HUES64 (cell line): Measurements from ENCODE around the gene FAM149A.
A peak's percentile ranks its signal among the peaks of the same experiment; 100 is the strongest.

ENCODE experiments used
- H3K27ac ChIP-seq: 2 replicates; pipeline ENCODE4 v1.7.0; 2013; ENCODE audit warnings: low read depth, low read length, inconsistent platforms
- H3K27me3 ChIP-seq: 2 replicates; pipeline ENCODE4 v1.6.1; 2013; ENCODE audit warnings: mild to moderate bottlenecking, low read length; ENCODE audit not compliant: insufficient read depth
- H3K36me3 ChIP-seq: 2 replicates; pipeline ENCODE4 v1.6.1; 2013; ENCODE audit warnings: mild to moderate bottlenecking, low read length; ENCODE audit not compliant: insufficient read depth
- H3K4me1 ChIP-seq: 2 replicates; pipeline ENCODE4 v1.6.1; 2013; ENCODE audit warnings: mild to moderate bottlenecking, low read length, moderate library complexity; ENCODE audit not compliant: insufficient read depth
- H3K4me3 ChIP-seq: 2 replicates; pipeline ENCODE4 v1.5.1; 2013; ENCODE audit warnings: mild to moderate bottlenecking, low read length, moderate library complexity
- H3K9ac ChIP-seq: 2 replicates; pipeline ENCODE4 v1.6.1; 2013; ENCODE audit warnings: mild to moderate bottlenecking, low read depth, low read length
- H3K9me3 ChIP-seq: 2 replicates; pipeline ENCODE4 v1.6.1; 2013; ENCODE audit warnings: low read depth, low read length; ENCODE audit not compliant: insufficient read depth
- WGBS: fragments of 150-250, 120-280 bp; methylation state at CpG from one replicate; pipeline ENCODE4 v1.1.7; 2013; ENCODE audit warnings: missing lambda C conversion rate; 5-methylcytosine and 5-hydroxymethylcytosine counted together

FAM149A gene

GRCh38 chr4:186137196-186137794 is 32.8 kb downstream of the FAM149A start:
- no peak overlapping the region for H3K4me3 ChIP-seq
- H3K27ac ChIP-seq, result no peak overlapping the region
- no peaks in the 10 kb centered on the region for H3K27me3 ChIP-seq
- no peak overlapping the region for H3K9ac ChIP-seq
- H3K4me1 ChIP-seq, result peaks cover 10% of the 10 kb centered on the region; the same call in 1 of the 2 replicates
- WGBS, result 89% methylated on average over 6 of the region's 6 CpGs
- H3K36me3 ChIP-seq, result no peaks in the 10 kb centered on the region
- no peaks in the 10 kb centered on the region for H3K9me3 ChIP-seq

DNA sequence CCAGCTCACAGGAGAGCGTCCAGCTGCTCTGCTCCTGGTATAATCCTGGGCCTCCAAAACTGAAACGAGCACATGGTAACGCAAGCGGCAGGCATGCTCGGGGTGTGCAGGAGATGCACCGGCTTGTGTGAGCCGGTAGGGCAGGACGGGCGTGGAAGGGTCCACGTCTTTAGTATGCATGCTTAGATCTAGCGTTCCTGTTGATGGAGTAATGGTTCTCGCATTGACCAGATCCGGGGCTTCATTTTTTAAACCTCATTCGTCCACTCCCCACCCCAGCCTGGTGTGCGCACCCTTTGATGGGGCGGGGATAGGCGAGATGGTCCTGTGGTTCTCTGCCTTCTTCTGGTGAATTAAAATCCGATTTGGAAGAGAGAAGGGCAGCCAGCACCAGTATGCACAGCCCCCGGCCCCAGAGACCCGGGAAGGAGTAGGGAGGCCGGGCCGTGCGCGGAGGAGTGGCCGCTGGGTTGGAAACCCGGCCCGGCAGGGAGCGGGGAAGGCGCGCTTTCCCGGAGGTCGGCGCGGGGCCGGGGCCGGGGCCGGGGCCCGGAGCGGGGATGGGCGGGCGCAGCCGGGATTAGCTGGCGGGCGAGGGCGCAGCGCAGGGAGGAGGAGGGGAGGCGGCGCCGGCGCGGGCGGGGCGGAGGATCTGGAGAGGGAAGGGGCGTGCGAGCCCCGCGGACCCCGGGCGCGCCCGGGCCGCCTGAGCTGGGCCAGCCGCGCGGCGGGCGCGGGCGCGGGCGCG is 39.9 kb downstream of the FAM149A start:
- peak overlapping the region; percentile 48; the same call in 1 of the 2 replicates for H3K9ac ChIP-seq
- H3K9me3 ChIP-seq, result no peaks in the 10 kb centered on the region
- H3K36me3 ChIP-seq, result no peaks in the 10 kb centered on the region
- H3K4me1 ChIP-seq, result peaks cover 18% of the 10 kb centered on the region; the same call in 1 of the 2 replicates
- peaks cover 34% of the 10 kb centered on the region for H3K27me3 ChIP-seq
- WGBS, result 3% methylated on average over 70 of the region's 72 CpGs
- peak overlapping the region; percentile 7; the same call in 1 of the 2 replicates for H3K27ac ChIP-seq
- peak overlapping the region; percentile 71 for H3K4me3 ChIP-seq

DNA sequence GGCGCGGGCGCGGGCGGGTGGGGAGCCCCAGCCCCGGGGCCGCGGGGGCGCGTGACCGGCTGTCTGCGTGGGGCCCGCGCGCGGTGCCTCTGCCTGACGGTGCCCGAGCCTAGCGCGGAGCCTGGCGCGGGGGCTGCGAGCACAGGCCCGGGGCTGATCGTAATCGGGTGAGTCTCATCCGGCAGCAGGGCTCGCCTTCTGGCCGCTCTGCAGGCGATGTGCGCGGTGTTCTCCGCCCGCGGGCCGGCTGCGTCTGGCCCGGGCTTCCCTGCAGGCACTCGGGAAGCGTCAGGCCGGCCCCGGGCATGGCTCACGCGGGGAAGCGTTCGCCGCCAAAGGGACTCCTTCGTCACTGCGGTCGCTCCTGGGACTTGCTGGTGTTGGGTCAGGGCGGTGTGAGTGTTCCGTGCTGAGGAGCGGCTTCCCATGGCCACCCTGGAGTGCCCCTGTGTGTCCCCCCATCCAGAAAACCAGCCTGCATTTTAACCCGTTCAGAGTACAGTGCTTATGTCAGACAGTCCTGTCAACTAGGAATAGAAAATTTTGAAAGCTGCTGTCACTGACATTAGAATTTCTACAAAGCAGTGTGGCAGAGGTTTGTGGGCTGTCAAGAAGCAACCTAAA is 40.6 kb downstream of the FAM149A start:
- H3K9ac ChIP-seq, result peak overlapping the region; percentile 61

GRCh38 chr4:186146458-186146857 is 42.0 kb downstream of the FAM149A start:
- 69% methylated on average over 8 of the region's 9 CpGs for WGBS
- H3K27ac ChIP-seq, result no peak overlapping the region

More for the DNA sequence above, 40.6 kb downstream of the FAM149A start:
- 1% methylated on average over 54 of the region's 54 CpGs for WGBS
- H3K9me3 ChIP-seq, result no peaks in the 10 kb centered on the region
- peaks cover 18% of the 10 kb centered on the region; the same call in 1 of the 2 replicates for H3K4me1 ChIP-seq
- H3K4me3 ChIP-seq, result peak overlapping the region; percentile 71
- peaks cover 34% of the 10 kb centered on the region for H3K27me3 ChIP-seq
- no peaks in the 10 kb centered on the region for H3K36me3 ChIP-seq
- no peak overlapping the region for H3K27ac ChIP-seq

DNA sequence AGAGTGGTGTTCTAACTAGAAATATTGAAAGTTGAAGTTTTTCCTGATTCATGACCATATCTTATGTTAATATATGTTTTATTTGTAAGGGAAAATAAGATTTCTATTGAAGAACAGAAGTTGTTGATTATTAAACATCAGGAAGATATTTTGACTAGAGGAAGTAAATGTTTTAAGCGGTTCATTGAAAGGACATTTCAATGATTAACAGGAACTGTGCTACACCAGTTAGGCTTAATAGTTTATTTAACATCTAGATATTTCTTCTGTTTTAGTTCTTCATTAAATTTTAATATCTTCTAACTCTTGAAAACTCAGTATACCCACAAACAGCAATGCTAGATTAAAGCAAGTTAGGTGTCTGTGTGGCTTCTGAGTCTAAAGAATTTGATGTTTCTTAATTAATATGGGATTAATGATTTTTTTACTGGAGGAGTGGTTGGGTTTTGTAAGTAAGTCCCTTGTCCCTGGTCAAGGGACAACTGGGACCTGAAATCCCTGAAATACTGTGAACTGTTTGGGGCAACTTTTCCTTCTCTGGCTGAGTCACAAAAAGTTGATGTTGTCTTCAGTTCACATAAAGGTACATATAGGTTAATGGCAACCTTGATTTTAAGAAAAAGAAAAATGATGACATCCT is 44.0 kb downstream of the FAM149A start:
- H3K36me3 ChIP-seq, result no peaks in the 10 kb centered on the region
- no peak overlapping the region for H3K27ac ChIP-seq
- 92% methylated on average over 1 of the region's 1 CpG for WGBS
- H3K4me3 ChIP-seq, result no peak overlapping the region
- peaks cover 18% of the 10 kb centered on the region; the same call in 1 of the 2 replicates for H3K4me1 ChIP-seq
- no peak overlapping the region for H3K9ac ChIP-seq
- H3K9me3 ChIP-seq, result no peaks in the 10 kb centered on the region
- H3K27me3 ChIP-seq, result peaks cover 34% of the 10 kb centered on the region

More at GRCh38 chr4:186146458-186146857, 42.0 kb downstream of the FAM149A start:
- H3K4me3 ChIP-seq, result no peak overlapping the region
- H3K9me3 ChIP-seq, result no peaks in the 10 kb centered on the region
- no peak overlapping the region for H3K9ac ChIP-seq
- H3K36me3 ChIP-seq, result no peaks in the 10 kb centered on the region
- peaks cover 34% of the 10 kb centered on the region for H3K27me3 ChIP-seq
- H3K4me1 ChIP-seq, result peaks cover 18% of the 10 kb centered on the region; the same call in 1 of the 2 replicates

- H3K36me3 ChIP-seq, result no peaks in the 10 kb centered on the region
- no peaks in the 10 kb centered on the region for H3K9me3 ChIP-seq
- no peak overlapping the region for H3K9ac ChIP-seq
- no peak overlapping the region for H3K27ac ChIP-seq
- 61% methylated on average over 14 of the region's 14 CpGs for WGBS
- H3K4me3 ChIP-seq, result peak overlapping the region; percentile 24; the same call in 1 of the 2 replicates
- peaks cover 25% of the 10 kb centered on the region for H3K27me3 ChIP-seq
- H3K4me1 ChIP-seq, result peaks cover 18% of the 10 kb centered on the region; the same call in 1 of the 2 replicates
These were observed 45.4 kb downstream of the FAM149A start for GRCh38 chr4:186149872-186150271.

DNA sequence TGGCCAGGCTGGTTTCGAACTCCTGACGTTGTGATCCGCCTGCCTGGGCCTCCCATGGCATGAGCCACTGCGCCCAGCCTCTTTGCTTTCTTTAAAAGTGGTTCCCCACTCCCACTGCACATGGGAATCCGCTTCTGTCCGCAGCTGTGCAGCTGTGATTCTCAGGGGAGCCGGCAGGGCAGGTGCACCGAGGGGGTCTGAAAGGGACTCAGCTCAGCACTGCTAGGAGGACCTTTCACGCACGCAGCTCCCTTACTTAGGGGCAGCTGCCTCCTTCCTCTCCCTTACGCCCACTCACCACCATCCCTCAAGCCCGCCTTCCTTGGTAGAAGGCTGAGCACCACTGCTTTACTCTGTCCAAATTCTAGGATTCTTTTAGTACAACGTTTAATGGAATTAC is 46.4 kb downstream of the FAM149A start:
- Histone ChIP-seq H3K4me1 (peaks cover 10% of the 10 kb centered on the region; the same call in 1 of the 2 replicates), H3K36me3 (no peaks in the 10 kb centered on the region), H3K27me3 (peaks cover 15% of the 10 kb centered on the region), H3K9ac (no peak overlapping the region), H3K9me3 (no peaks in the 10 kb centered on the region), H3K27ac (no peak overlapping the region), H3K4me3 (no peak overlapping the region)
- WGBS, result 95% methylated on average over 13 of the region's 13 CpGs

DNA sequence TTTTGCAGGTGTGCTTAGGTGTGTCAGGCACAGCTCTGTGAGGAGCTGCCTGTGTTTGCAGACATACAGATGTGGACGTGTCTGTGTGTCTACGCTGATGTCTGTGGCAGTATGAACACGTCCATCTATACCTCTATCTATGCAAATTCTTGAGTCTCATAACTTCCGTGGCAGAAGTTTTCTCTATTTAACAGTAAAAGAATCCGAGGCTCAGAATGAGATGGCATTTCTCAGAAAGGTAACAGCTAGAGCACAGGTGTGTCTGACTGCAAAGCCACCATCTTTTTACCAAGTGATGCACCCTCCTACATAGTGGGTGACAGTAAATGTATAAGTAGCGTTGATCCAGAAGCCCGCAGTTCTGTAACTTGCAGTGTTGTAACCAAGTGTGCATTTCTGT is 47.0 kb downstream of the FAM149A start:
- H3K4me1 ChIP-seq, result 0 out of 2 replicates have a peak, but pooled peaks cover 4% of the 10 kb centered on the region
- peaks cover 9% of the 10 kb centered on the region; the same call in 1 of the 2 replicates for H3K27me3 ChIP-seq
- 95% methylated on average over 7 of the region's 7 CpGs for WGBS

GRCh38 chr4:186158021-186158813 is 53.7 kb downstream of the FAM149A start:
- Histone ChIP-seq H3K4me3 (no peak overlapping the region), H3K36me3 (no peaks in the 10 kb centered on the region), H3K9me3 (no peaks in the 10 kb centered on the region), H3K27me3 (no peaks in the 10 kb centered on the region), H3K4me1 (no peaks in the 10 kb centered on the region), H3K9ac (no peak overlapping the region), H3K27ac (no peak overlapping the region)
- 87% methylated on average over 17 of the region's 17 CpGs for WGBS

More for the DNA sequence above, 47.0 kb downstream of the FAM149A start:
- Histone ChIP-seq H3K36me3 (no peaks in the 10 kb centered on the region), H3K9ac (no peak overlapping the region), H3K9me3 (no peaks in the 10 kb centered on the region), H3K4me3 (no peak overlapping the region), H3K27ac (no peak overlapping the region)

DNA sequence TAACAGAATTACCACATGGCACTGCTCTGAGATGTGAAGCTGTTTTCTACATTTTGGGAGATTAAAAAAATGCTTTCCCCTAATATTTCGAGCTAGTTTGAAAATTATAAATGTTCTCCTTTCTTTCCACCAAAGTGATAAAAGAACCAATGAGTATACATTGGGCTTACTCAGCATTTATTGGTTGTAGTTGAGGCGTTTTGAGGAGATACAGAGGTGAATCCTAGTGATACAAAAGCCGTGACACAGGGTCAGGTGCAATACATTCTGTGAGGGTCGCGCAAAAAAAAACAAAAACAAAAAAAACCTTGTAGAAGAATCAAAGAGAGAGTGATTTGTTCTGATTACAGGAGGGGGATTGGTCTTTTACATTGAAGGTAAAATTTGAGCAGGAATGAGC is 54.5 kb downstream of the FAM149A start:
- WGBS, result 91% methylated on average over 4 of the region's 5 CpGs
- H3K4me3 ChIP-seq, result no peak overlapping the region
- H3K27ac ChIP-seq, result no peak overlapping the region
- no peaks in the 10 kb centered on the region for H3K9me3 ChIP-seq
- H3K36me3 ChIP-seq, result no peaks in the 10 kb centered on the region
- H3K9ac ChIP-seq, result no peak overlapping the region
- H3K4me1 ChIP-seq, result peaks cover 2% of the 10 kb centered on the region; the same call in 1 of the 2 replicates
- H3K27me3 ChIP-seq, result no peaks in the 10 kb centered on the region
